B cell (primary cell): ENCODE data around the gene DGKQ.

Experiments used
- EZH2 ChIP-seq: IDR thresholded peaks from 2 replicates; pipeline ENCODE4 v1.6.1; 2012; ENCODE audit warnings: borderline replicate concordance, low read depth, mild to moderate bottlenecking, moderate library complexity, low read length; ENCODE audit not compliant: insufficient read depth, poor library complexity, severe bottlenecking
- TF ChIP-seq, protein P1 (sequence below): fragments of 200-600 bp; IDR thresholded peaks from one replicate; pipeline ENCODE4 v1.8.0; 2022; ENCODE audit warnings: antibody characterized with exemption, mild to moderate bottlenecking

GRCh38 chr4:1003271-1004070 is 30.1 kb upstream of the DGKQ start:
- TF ChIP-seq, protein P1, sequence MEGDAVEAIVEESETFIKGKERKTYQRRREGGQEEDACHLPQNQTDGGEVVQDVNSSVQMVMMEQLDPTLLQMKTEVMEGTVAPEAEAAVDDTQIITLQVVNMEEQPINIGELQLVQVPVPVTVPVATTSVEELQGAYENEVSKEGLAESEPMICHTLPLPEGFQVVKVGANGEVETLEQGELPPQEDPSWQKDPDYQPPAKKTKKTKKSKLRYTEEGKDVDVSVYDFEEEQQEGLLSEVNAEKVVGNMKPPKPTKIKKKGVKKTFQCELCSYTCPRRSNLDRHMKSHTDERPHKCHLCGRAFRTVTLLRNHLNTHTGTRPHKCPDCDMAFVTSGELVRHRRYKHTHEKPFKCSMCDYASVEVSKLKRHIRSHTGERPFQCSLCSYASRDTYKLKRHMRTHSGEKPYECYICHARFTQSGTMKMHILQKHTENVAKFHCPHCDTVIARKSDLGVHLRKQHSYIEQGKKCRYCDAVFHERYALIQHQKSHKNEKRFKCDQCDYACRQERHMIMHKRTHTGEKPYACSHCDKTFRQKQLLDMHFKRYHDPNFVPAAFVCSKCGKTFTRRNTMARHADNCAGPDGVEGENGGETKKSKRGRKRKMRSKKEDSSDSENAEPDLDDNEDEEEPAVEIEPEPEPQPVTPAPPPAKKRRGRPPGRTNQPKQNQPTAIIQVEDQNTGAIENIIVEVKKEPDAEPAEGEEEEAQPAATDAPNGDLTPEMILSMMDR, result no peak
- no peak for TF ChIP-seq EZH2
